HepG2 (cell line): ENCODE data around the gene KIF22. TPM values are rescaled to one million over a fixed set of nuclear protein-coding genes. Genes with fewer than 3 reads are reported as not detected.

Source experiments
- ARHGAP35 ChIP-seq: sonication (generic); formaldehyde crosslinking; IDR thresholded peaks from 2 replicates; pipeline ENCODE4 v1.9.0; 2022; ENCODE audit warnings: mild to moderate bottlenecking, inconsistent platforms, moderate library complexity, missing genetic modification reagents, borderline replicate concordance
- ASH2L ChIP-seq: fragments of 300-600, 200-600 bp; sonication (generic); IDR thresholded peaks from 2 replicates; pipeline ENCODE4 v1.7.0; 2017; ENCODE audit warnings: low read depth, mild to moderate bottlenecking, moderate library complexity, mixed read lengths, low read length; ENCODE audit not compliant: insufficient read length
- CHD4 ChIP-seq: fragments of 200-600 bp; sonication (generic); IDR thresholded peaks from 2 replicates; pipeline ENCODE4 v1.7.0; 2017; ENCODE audit warnings: mild to moderate bottlenecking, low read length, borderline replicate concordance
- HNF4G ChIP-seq, 2 experiments: sonication (generic) in 1 of 2; formaldehyde crosslinking in 1 of 2; IDR thresholded peaks; 2 replicates each; pipeline versions ENCODE4 v1.4.0 to v1.6.1; 2011 to 2020; ENCODE audit warnings: borderline replicate concordance in 2 of 2, low read depth in 2 of 2, mild to moderate bottlenecking in 2 of 2, low read length in 1 of 2, missing genetic modification reagents in 1 of 2, moderate library complexity in 1 of 2
- KDM6A ChIP-seq: IDR thresholded peaks from 2 replicates; pipeline ENCODE4 v1.6.1; 2016; ENCODE audit warnings: low read depth
- MXI1 ChIP-seq: IDR thresholded peaks from 3 replicates; pipeline ENCODE4 v1.6.1; 2012; ENCODE audit warnings: low read depth, low read length, inconsistent platforms, borderline replicate concordance
- RAD21 ChIP-seq: fragments of 450-650 bp; formaldehyde crosslinking; IDR thresholded peaks from 2 replicates; pipeline ENCODE4 v1.5.0; 2020; ENCODE audit warnings: mild to moderate bottlenecking
- SRSF4 ChIP-seq: fragments of 200-400 bp; formaldehyde crosslinking; IDR thresholded peaks from one replicate; pipeline ENCODE4 v1.6.1; 2018; ENCODE audit warnings: mild to moderate bottlenecking, low read depth, low read length, moderate library complexity; ENCODE audit not compliant: poor library complexity, severe bottlenecking
- TOE1 ChIP-seq: sonication (generic); formaldehyde crosslinking; IDR thresholded peaks from 2 replicates; pipeline ENCODE4 v1.4.0; 2020; ENCODE audit warnings: mild to moderate bottlenecking, missing genetic modification reagents
- ZKSCAN8 ChIP-seq: IDR thresholded peaks from 2 replicates; pipeline ENCODE4 v1.6.1; 2016; ENCODE audit warnings: borderline replicate concordance, missing genetic modification reagents, missing compliant biosample characterization
- ZNF256 ChIP-seq: sonication (generic); formaldehyde crosslinking; conservative IDR thresholded peaks from 2 replicates; pipeline ENCODE4 v1.4.0; 2020; ENCODE audit warnings: missing genetic modification reagents
- ZNF75D ChIP-seq: sonication (generic); formaldehyde crosslinking; IDR thresholded peaks from 2 replicates; pipeline ENCODE4 v1.8.1; 2023; ENCODE audit warnings: missing genetic modification reagents, mild to moderate bottlenecking, borderline replicate concordance
- ZNF83 ChIP-seq: sonication (generic); formaldehyde crosslinking; IDR thresholded peaks from 2 replicates; pipeline ENCODE4 v1.4.0; 2020; ENCODE audit warnings: missing genetic modification reagents, mild to moderate bottlenecking, borderline replicate concordance
- polyA plus RNA-seq, 8 experiments: library from polyadenylated mRNA; depleted of rRNA in 3 of 8; stranded (reverse) in 7 of 8; unstranded in 1 of 8; fragments of >200 nt; fragmentation: Illumina TruSeq in 4 of 8; extraction: Trizol in 4 of 8; gene quantifications; 2 replicates each; pipeline versions ENCODE4 v1.2.1 to v1.2.3, GENCODE V29; 2011 to 2016; ENCODE audit warnings: low read depth in 4 of 8, missing spikeins in 1 of 8, mixed read lengths in 1 of 8; ENCODE audit not compliant: insufficient read depth in 1 of 8
- total RNA-seq, 5 experiments: library from RNA; depleted of rRNA; stranded (reverse); fragments of >200 nt; fragmentation: Illumina TruSeq; extraction: Trizol; gene quantifications; 2 replicates each; pipeline ENCODE4 v1.2.3, GENCODE V29; 2016; ENCODE audit warnings: low read depth in 1 of 5
- TF ChIP-seq, protein P1 (sequence below): sonication (generic); formaldehyde crosslinking; IDR thresholded peaks from 2 replicates; pipeline ENCODE4 v1.4.0; 2020; ENCODE audit warnings: missing genetic modification reagents, borderline replicate concordance
- TF ChIP-seq, protein P2 (sequence below): sonication (generic); formaldehyde crosslinking; IDR thresholded peaks from 2 replicates; pipeline ENCODE4 v1.8.0; 2022; ENCODE audit warnings: mild to moderate bottlenecking, missing genetic modification reagents, moderate library complexity
- TF ChIP-seq, protein P3 (sequence below), 2 experiments: IDR thresholded peaks; 2 replicates each; pipeline ENCODE4 v1.6.1; 2011 to 2012; ENCODE audit warnings: low read length in 2 of 2, borderline replicate concordance in 1 of 2, low read depth in 1 of 2, mild to moderate bottlenecking in 1 of 2, moderate library complexity in 1 of 2
- TF ChIP-seq, protein P4 (sequence below): sonication (generic); formaldehyde crosslinking; IDR thresholded peaks from 2 replicates; pipeline ENCODE4 v1.8.1; 2022; ENCODE audit warnings: mild to moderate bottlenecking, missing genetic modification reagents

KIF22 gene
- total and polyA plus RNA-seq, 2 of the 13 experiments (the other 11 are each of a cell fraction or from before 2014, with no cell fraction given): 95.8 to 118 TPM

DNA sequence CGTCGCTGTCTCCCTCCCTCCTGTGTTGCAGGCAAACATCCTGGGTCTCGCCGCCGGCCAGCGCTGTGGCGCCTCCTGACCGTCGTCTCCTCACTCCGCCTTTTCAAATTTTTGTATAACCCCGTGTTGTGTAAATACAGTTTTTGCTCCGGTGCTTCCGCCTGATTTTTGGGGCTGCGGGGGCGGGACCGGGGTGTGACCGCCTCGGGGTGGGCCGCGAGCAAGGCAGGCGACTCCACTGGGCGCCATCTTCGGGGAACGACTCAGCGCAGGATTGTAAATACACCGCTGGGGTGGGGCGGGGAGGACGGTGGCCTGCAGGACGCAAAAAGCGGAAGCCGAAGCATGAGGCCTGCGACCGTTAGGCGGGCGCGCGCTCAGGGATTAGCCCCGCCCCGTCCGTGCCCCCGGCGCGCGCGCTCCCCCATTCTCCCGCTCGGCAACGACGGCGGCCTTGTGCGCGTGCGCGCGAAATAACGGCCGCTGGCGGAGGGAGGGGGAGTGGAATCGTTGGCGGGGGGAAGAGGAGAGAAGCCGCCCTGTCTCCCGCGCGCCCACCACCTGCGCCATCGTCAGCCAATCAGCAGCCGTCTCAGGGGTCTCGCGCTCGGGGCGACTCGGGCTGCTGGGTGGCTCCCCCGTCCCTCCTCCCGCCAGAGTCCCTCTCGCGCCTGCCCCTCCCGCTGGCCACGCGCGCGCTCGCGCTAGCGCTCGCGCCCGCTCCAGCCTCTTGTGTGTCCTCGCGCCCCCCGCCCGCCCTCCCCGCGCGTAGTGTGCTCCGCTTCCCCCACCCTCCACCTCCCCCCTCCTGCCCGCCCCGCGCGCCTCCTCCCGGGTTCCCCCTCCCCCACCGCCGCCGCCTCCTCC, 14.9 kb downstream of the KIF22 start (continued):
- no peak for TF ChIP-seq ZNF75D (CRISPR knock-in tag)
- TF ChIP-seq, protein P1, sequence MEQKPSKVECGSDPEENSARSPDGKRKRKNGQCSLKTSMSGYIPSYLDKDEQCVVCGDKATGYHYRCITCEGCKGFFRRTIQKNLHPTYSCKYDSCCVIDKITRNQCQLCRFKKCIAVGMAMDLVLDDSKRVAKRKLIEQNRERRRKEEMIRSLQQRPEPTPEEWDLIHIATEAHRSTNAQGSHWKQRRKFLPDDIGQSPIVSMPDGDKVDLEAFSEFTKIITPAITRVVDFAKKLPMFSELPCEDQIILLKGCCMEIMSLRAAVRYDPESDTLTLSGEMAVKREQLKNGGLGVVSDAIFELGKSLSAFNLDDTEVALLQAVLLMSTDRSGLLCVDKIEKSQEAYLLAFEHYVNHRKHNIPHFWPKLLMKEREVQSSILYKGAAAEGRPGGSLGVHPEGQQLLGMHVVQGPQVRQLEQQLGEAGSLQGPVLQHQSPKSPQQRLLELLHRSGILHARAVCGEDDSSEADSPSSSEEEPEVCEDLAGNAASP (CRISPR knock-in tag): peak; percentile 78
- TF ChIP-seq, protein P2, sequence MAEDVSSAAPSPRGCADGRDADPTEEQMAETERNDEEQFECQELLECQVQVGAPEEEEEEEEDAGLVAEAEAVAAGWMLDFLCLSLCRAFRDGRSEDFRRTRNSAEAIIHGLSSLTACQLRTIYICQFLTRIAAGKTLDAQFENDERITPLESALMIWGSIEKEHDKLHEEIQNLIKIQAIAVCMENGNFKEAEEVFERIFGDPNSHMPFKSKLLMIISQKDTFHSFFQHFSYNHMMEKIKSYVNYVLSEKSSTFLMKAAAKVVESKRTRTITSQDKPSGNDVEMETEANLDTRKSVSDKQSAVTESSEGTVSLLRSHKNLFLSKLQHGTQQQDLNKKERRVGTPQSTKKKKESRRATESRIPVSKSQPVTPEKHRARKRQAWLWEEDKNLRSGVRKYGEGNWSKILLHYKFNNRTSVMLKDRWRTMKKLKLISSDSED: no peak
- TF ChIP-seq SRSF4: no peak
- peak; percentile 88; the same call in 1 of the 2 replicates for TF ChIP-seq ZNF256 (CRISPR knock-in tag)
- TF ChIP-seq, protein P3, sequence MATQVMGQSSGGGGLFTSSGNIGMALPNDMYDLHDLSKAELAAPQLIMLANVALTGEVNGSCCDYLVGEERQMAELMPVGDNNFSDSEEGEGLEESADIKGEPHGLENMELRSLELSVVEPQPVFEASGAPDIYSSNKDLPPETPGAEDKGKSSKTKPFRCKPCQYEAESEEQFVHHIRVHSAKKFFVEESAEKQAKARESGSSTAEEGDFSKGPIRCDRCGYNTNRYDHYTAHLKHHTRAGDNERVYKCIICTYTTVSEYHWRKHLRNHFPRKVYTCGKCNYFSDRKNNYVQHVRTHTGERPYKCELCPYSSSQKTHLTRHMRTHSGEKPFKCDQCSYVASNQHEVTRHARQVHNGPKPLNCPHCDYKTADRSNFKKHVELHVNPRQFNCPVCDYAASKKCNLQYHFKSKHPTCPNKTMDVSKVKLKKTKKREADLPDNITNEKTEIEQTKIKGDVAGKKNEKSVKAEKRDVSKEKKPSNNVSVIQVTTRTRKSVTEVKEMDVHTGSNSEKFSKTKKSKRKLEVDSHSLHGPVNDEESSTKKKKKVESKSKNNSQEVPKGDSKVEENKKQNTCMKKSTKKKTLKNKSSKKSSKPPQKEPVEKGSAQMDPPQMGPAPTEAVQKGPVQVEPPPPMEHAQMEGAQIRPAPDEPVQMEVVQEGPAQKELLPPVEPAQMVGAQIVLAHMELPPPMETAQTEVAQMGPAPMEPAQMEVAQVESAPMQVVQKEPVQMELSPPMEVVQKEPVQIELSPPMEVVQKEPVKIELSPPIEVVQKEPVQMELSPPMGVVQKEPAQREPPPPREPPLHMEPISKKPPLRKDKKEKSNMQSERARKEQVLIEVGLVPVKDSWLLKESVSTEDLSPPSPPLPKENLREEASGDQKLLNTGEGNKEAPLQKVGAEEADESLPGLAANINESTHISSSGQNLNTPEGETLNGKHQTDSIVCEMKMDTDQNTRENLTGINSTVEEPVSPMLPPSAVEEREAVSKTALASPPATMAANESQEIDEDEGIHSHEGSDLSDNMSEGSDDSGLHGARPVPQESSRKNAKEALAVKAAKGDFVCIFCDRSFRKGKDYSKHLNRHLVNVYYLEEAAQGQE (IDR thresholded peaks at IDR 0.05; ENCODE audit: borderline replicate concordance in 1 of 2, low read depth in 1 of 2, low read length in 2 of 2): peak in 1 of 2 experiments; percentile 62; a peak in 1 of 4 replicates
- TF ChIP-seq RAD21 (CRISPR knock-in tag): peak; percentile 66
- TF ChIP-seq, protein P4, sequence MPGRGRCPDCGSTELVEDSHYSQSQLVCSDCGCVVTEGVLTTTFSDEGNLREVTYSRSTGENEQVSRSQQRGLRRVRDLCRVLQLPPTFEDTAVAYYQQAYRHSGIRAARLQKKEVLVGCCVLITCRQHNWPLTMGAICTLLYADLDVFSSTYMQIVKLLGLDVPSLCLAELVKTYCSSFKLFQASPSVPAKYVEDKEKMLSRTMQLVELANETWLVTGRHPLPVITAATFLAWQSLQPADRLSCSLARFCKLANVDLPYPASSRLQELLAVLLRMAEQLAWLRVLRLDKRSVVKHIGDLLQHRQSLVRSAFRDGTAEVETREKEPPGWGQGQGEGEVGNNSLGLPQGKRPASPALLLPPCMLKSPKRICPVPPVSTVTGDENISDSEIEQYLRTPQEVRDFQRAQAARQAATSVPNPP (CRISPR knock-in tag): peak; percentile 99
- no peak; the same call in 1 of the 2 replicates for TF ChIP-seq HNF4G (IDR thresholded peaks at IDR 0.05; ENCODE audit: borderline replicate concordance, low read depth, low read length)
- no peak; the same call in 1 of the 2 replicates for TF ChIP-seq HNF4G (CRISPR knock-in tag; IDR thresholded peaks at IDR 0.05; ENCODE audit: borderline replicate concordance, low read depth)
- 0 out of 2 replicates have a peak, but pooled peaks have one; percentile 82 for TF ChIP-seq ZKSCAN8 (CRISPR knock-in tag)
- peak; percentile 42; the same call in 1 of the 2 replicates for TF ChIP-seq KDM6A (CRISPR knock-in tag)
- TF ChIP-seq MXI1: peak; percentile 88; the same call in 1 of the 3 replicates
- peak; percentile 93 for TF ChIP-seq ARHGAP35 (CRISPR knock-in tag)
- TF ChIP-seq ZNF83: peak; percentile 97
- no peak for TF ChIP-seq CHD4
- TF ChIP-seq ASH2L: peak; percentile 94
- peak; percentile 97 for TF ChIP-seq TOE1 (CRISPR knock-in tag)
